D721Med (cell line): ENCODE results near the gene AP3B1.

Experiments used
- DNase-seq: peaks from one replicate; pipeline ENCODE4 v3.0.0; 2011; ENCODE audit warnings: low spot score; ENCODE audit not compliant: insufficient read length
- FAIRE-seq: peaks from 2 replicates; lab custom pipeline; 2011; peaks lifted over from hg19 to GRCh38; lab: Jason Lieb, UNC
- CTCF ChIP-seq: IDR thresholded peaks from 2 replicates; pipeline ENCODE4 v1.5.1; 2012; ENCODE audit warnings: mild to moderate bottlenecking, control low read depth; ENCODE audit not compliant: insufficient read depth; ENCODE audit errors: missing control alignments

AP3B1 gene

GRCh38 chr5:77993141-77993854 lies 301.2 kb downstream of the AP3B1 start:
- FAIRE-seq (peak; percentile 91), DNase-seq (no peak)
- no peak for TF ChIP-seq CTCF

- DNase-seq, result no peak
- FAIRE-seq, result no peak
- TF ChIP-seq CTCF, result no peak
These were observed 303.4 kb downstream of the AP3B1 start for GRCh38 chr5:77991084-77991483.

GRCh38 chr5:77990020-77990419 lies 304.5 kb downstream of the AP3B1 start:
- DNase-seq (no peak), FAIRE-seq (no peak)
- TF ChIP-seq CTCF, result no peak

GRCh38 chr5:77987988-77988387 lies 306.5 kb downstream of the AP3B1 start:
- TF ChIP-seq CTCF, result no peak
- FAIRE-seq, result no peak
- no peak for DNase-seq

- DNase-seq (no peak), FAIRE-seq (no peak)
- no peak for TF ChIP-seq CTCF
These were observed 307.2 kb downstream of the AP3B1 start for GRCh38 chr5:77987331-77987730.

- no peak for TF ChIP-seq CTCF
These were observed 308.2 kb downstream of the AP3B1 start for GRCh38 chr5:77986261-77986660.

GRCh38 chr5:77985247-77985646 lies 309.3 kb downstream of the AP3B1 start:
- TF ChIP-seq CTCF, result no peak
- no peak for DNase-seq
- no peak for FAIRE-seq

More at GRCh38 chr5:77986261-77986660, 308.2 kb downstream of the AP3B1 start:
- no peak for DNase-seq
- FAIRE-seq, result no peak
